A549 (cell line): ENCODE results near the gene EPS8L2.

ENCODE experiments used
- CTCF ChIP-seq: fragments of >200 bp; sonication (Bioruptor Twin); formaldehyde crosslinking; IDR thresholded peaks from 3 replicates; pipeline ENCODE4 v1.5.1; 2016
- JUN ChIP-seq, 2 experiments: fragments of >200 bp; sonication (Bioruptor Twin); formaldehyde crosslinking; IDR thresholded peaks; 2 replicates in 1 of 2; 3 replicates in 1 of 2; pipeline ENCODE4 v1.6.1; 2016 to 2017
- MYC ChIP-seq: IDR thresholded peaks from 2 replicates; pipeline ENCODE4 v1.6.1; 2012; ENCODE audit warnings: mild to moderate bottlenecking, inconsistent platforms, low read length, improper control_type of control experiment, borderline replicate concordance
- RAD21 ChIP-seq, 2 experiments: fragments of >200 bp in 1 of 2; sonication (Bioruptor Twin) in 1 of 2; formaldehyde crosslinking in 1 of 2; IDR thresholded peaks in 1 of 2; conservative IDR thresholded peaks in 1 of 2; 2 replicates in 1 of 2; 3 replicates in 1 of 2; pipeline ENCODE4 v1.6.1; 2012 to 2018; ENCODE audit warnings: inconsistent platforms in 1 of 2
- SMC3 ChIP-seq: fragments of >200 bp; sonication (Bioruptor Twin); formaldehyde crosslinking; IDR thresholded peaks from 3 replicates; pipeline ENCODE4 v1.6.1; 2018; ENCODE audit warnings: inconsistent platforms

- TF ChIP-seq SMC3 (no peak), CTCF (no peak), RAD21 (conservative IDR thresholded peaks at IDR 0.05 in 1 of 2, IDR thresholded peaks at IDR 0.05 in 1 of 2) (no peak), MYC (no peak), JUN (IDR thresholded peaks at IDR 0.05) (no peak)
Observed at GRCh38 chr11:680970-681369, 25.1 kb upstream of the EPS8L2 start.
